Ishikawa (cell line): ENCODE data around the gene GDF10.

Experiments used
- EP300 ChIP-seq: IDR thresholded peaks from 2 replicates; pipeline ENCODE4 v1.6.1; 2012; ENCODE audit warnings: borderline replicate concordance
- USF1 ChIP-seq: IDR thresholded peaks from 2 replicates; pipeline ENCODE4 v1.6.1; 2012

- no peak for TF ChIP-seq USF1
- no peak for TF ChIP-seq EP300
Observed at GRCh38 chr10:47303866-47304265, 3.9 kb downstream of the GDF10 start.
